Kidney epithelial cell (primary cell): ENCODE results near the gene ISLR. TPM values are rescaled to one million over a fixed set of nuclear protein-coding genes. Genes with fewer than 3 reads are reported as not detected.

ENCODE experiments used
- DNase-seq: peaks from one replicate; pipeline ENCODE4 v3.0.0-alpha.2; 2010; ENCODE audit warnings: low read depth
- H3K27me3 ChIP-seq: 2 replicates; pipeline ENCODE4 v1.6.0; 2011; ENCODE audit warnings: low read length; ENCODE audit not compliant: control insufficient read depth, insufficient read depth
- H3K36me3 ChIP-seq: 2 replicates; pipeline ENCODE4 v1.5.1; 2011; ENCODE audit warnings: low read length; ENCODE audit not compliant: control insufficient read depth, insufficient read depth
- H3K4me3 ChIP-seq: 2 replicates; pipeline ENCODE4 v1.5.1; 2011; ENCODE audit warnings: low read depth, mild to moderate bottlenecking, control low read depth, low read length
- CTCF ChIP-seq: IDR thresholded peaks from 2 replicates; pipeline ENCODE4 v1.5.1; 2011; ENCODE audit warnings: mild to moderate bottlenecking, moderate library complexity, low read length, control low read depth, inconsistent platforms; ENCODE audit not compliant: insufficient read depth, poor library complexity, severe bottlenecking
- total RNA-seq: library from RNA; depleted of rRNA; stranded (reverse); fragments of >200 nt; gene quantifications from 2 replicates; pipeline ENCODE4 v1.2.3, GENCODE V29; 2015

The ISLR gene
- total RNA-seq, 1 donor from 2014 or later = 0.25 TPM

- Histone ChIP-seq H3K27me3 (no peaks in the 10 kb centered on the region), H3K36me3 (no peaks in the 10 kb centered on the region), H3K4me3 (no peak overlapping the region)
- no peak for TF ChIP-seq CTCF
- no peak for DNase-seq
These were observed 27.4 kb downstream of the ISLR start for GRCh38 chr15:74200871-74201419.

DNA sequence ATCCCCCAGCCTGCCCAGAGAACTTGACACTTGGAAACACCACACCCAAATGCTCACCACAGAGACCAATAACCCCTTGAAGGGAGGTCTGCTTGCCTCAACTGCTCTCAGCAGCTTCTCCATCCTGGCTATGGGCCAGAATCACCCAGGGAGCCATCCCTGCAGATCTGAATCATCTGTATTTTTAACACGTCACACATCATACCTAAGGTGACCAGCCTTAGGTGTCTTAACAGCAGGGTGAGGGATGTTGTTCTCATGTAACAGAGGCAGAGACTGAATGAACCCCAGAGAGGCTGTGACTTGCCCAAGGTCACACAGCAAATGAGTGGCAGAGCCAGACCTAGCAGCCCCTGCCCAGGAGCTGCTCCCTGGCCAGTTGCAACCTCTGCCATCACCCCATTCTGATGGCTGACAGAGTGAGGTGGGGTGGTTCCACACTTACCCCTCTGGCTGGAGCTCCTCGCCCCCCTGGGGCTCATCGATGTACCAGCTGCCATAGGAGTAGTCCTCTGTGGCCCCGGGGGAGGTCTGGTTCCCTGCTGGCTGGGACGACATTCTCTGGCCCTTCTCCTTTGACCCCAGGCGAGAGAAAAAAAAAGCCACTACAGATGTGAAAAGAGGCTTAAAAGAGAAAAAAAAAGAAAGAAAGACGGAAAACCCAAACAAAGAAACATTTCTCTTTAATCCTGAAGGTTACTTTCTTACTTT, 28.4 kb downstream of the ISLR start:
- H3K4me3 ChIP-seq = no peak overlapping the region
- H3K36me3 ChIP-seq = no peaks in the 10 kb centered on the region
- no peak for TF ChIP-seq CTCF
- H3K27me3 ChIP-seq = no peaks in the 10 kb centered on the region
- DNase-seq = no peak

DNA sequence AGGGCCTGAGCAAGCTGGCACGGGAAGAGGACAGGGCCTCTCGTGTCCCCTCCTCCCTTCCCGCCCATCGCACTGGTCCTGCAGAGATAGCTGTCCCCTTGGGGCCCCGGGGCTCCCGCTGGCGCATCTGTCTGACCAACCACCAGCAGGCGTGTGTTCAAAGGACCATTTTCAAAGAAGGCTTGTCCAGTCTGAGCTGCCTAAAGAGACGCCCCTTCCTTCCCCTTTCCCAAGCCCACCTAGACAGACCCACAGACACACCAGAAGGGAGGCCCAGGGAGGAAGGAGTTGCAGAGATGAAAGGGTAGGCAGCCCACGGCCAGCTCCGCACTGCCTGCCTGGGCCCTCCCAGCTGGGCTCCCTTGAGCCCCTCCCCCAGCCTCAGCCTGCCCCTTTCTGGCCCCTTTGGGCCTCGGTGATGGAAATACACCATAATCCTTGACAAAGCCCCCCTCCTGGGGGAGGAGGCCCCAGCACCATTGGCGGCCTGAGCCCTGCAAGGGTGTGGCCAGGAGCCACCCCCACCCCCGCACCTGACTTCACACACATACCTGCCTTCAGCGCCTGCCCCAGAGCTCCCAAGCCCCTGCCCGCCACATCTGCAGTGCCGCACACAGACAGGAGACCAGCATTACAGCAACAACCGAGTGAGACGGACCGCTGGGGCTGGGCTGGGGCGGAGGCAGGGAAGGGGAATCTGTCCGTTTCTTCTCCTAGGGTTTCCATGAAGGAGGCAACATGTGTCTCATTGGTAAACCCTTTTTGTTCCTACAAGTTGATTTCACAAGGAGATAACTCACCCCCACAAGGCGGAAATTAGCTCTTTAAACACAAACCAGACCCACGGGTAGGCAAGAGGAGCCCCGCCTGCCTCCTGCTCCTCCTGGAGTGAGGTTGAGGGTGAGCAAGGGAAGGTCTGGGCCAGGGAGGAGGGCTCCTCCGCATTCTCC, 29.2 kb downstream of the ISLR start, which contains the start of gene STRA6:
Gene STRA6 (minus strand): TSS at position 336 of the 950 bp plus-strand sequence. CDS start 520 bp downstream, outside the sequence.
- no peaks in the 10 kb centered on the region for H3K36me3 ChIP-seq
- H3K4me3 ChIP-seq = no peak within 1 kb of the TSS
- no peak for DNase-seq
- no peaks in the 10 kb centered on the region for H3K27me3 ChIP-seq
- peak; percentile 33 for TF ChIP-seq CTCF

- no peak for TF ChIP-seq CTCF
- Histone ChIP-seq H3K27me3 (no peaks in the 10 kb centered on the region), H3K4me3 (no peak overlapping the region), H3K36me3 (no peaks in the 10 kb centered on the region)
- no peak for DNase-seq
These were observed 30.5 kb downstream of the ISLR start for GRCh38 chr15:74203914-74204431.

GRCh38 chr15:74205582-74205947, 32.1 kb downstream of the ISLR start:
- DNase-seq = no peak
- H3K27me3 ChIP-seq = no peaks in the 10 kb centered on the region
- H3K4me3 ChIP-seq = no peak overlapping the region
- no peaks in the 10 kb centered on the region for H3K36me3 ChIP-seq
- TF ChIP-seq CTCF = no peak
